ENCODE results near the gene RUNX1.

Gene RUNX1

GRCh38 chr21:35083246-35083645 lies 34.1 kb upstream of the RUNX1 start:
- no peak overlapping the region for H3K27ac ChIP-seq (ENCODE audit: poor library complexity, severe bottlenecking)
- H3K9me3 ChIP-seq (ENCODE audit: severe bottlenecking) = no peaks in the 10 kb centered on the region
- H3K36me3 ChIP-seq (ENCODE audit: low read depth) = no peaks in the 10 kb centered on the region
- DNase-seq (ENCODE audit: low spot score) (no peak), ATAC-seq (ENCODE audit: low read depth) (no peak)
- TF ChIP-seq CTCF (IDR thresholded peaks at IDR 0.05; ENCODE audit: poor library complexity, severe bottlenecking) = no peak
- H3K27me3 ChIP-seq (ENCODE audit: insufficient read depth, poor library complexity, severe bottlenecking) = no peaks in the 10 kb centered on the region
- H3K4me1 ChIP-seq (ENCODE audit: insufficient read depth, poor library complexity, severe bottlenecking) = peaks cover 27% of the 10 kb centered on the region
- no peak overlapping the region for H3K4me3 ChIP-seq (ENCODE audit: severe bottlenecking)

- H3K27me3 ChIP-seq (ENCODE audit: insufficient read depth, poor library complexity, severe bottlenecking) = no peaks in the 10 kb centered on the region
- H3K4me1 ChIP-seq (ENCODE audit: insufficient read depth, poor library complexity, severe bottlenecking) = peaks cover 27% of the 10 kb centered on the region
- H3K27ac ChIP-seq (ENCODE audit: poor library complexity, severe bottlenecking) = no peak overlapping the region
- no peak overlapping the region for H3K4me3 ChIP-seq (ENCODE audit: severe bottlenecking)
- DNase-seq (ENCODE audit: low spot score) (no peak), ATAC-seq (ENCODE audit: low read depth) (no peak)
- no peaks in the 10 kb centered on the region for H3K9me3 ChIP-seq (ENCODE audit: severe bottlenecking)
- TF ChIP-seq CTCF (IDR thresholded peaks at IDR 0.05; ENCODE audit: poor library complexity, severe bottlenecking) = no peak
- no peaks in the 10 kb centered on the region for H3K36me3 ChIP-seq (ENCODE audit: low read depth)
These were observed 32.8 kb upstream of the RUNX1 start for GRCh38 chr21:35081861-35082260.

GRCh38 chr21:35079181-35079580 lies 30.1 kb upstream of the RUNX1 start:
- no peak for ATAC-seq (ENCODE audit: low read depth)
- no peak overlapping the region for H3K27ac ChIP-seq (ENCODE audit: poor library complexity, severe bottlenecking)

GRCh38 chr21:35077975-35078374 lies 28.9 kb upstream of the RUNX1 start:
- Histone ChIP-seq H3K36me3 (ENCODE audit: low read depth) (no peaks in the 10 kb centered on the region), H3K27me3 (ENCODE audit: insufficient read depth, poor library complexity, severe bottlenecking) (no peaks in the 10 kb centered on the region), H3K4me1 (ENCODE audit: insufficient read depth, poor library complexity, severe bottlenecking) (peaks cover 10% of the 10 kb centered on the region), H3K9me3 (ENCODE audit: severe bottlenecking) (no peaks in the 10 kb centered on the region), H3K27ac (ENCODE audit: poor library complexity, severe bottlenecking) (no peak overlapping the region), H3K4me3 (ENCODE audit: severe bottlenecking) (no peak overlapping the region)
- TF ChIP-seq CTCF (IDR thresholded peaks at IDR 0.05; ENCODE audit: poor library complexity, severe bottlenecking) = no peak
- ATAC-seq (ENCODE audit: low read depth) = 0 out of 3 replicates have a peak, but pooled peaks have one; percentile 10
- no peak for DNase-seq (ENCODE audit: low spot score)

More at GRCh38 chr21:35079181-35079580, 30.1 kb upstream of the RUNX1 start:
- Histone ChIP-seq H3K36me3 (ENCODE audit: low read depth) (no peaks in the 10 kb centered on the region), H3K4me3 (ENCODE audit: severe bottlenecking) (no peak overlapping the region), H3K4me1 (ENCODE audit: insufficient read depth, poor library complexity, severe bottlenecking) (peaks cover 10% of the 10 kb centered on the region), H3K27me3 (ENCODE audit: insufficient read depth, poor library complexity, severe bottlenecking) (no peaks in the 10 kb centered on the region), H3K9me3 (ENCODE audit: severe bottlenecking) (no peaks in the 10 kb centered on the region)
- TF ChIP-seq CTCF (IDR thresholded peaks at IDR 0.05; ENCODE audit: poor library complexity, severe bottlenecking) = no peak
- no peak for DNase-seq (ENCODE audit: low spot score)

GRCh38 chr21:35077466-35077865 lies 28.4 kb upstream of the RUNX1 start:
- Histone ChIP-seq H3K4me3 (ENCODE audit: severe bottlenecking) (no peak overlapping the region), H3K4me1 (ENCODE audit: insufficient read depth, poor library complexity, severe bottlenecking) (peaks cover 10% of the 10 kb centered on the region), H3K36me3 (ENCODE audit: low read depth) (no peaks in the 10 kb centered on the region), H3K27me3 (ENCODE audit: insufficient read depth, poor library complexity, severe bottlenecking) (no peaks in the 10 kb centered on the region), H3K27ac (ENCODE audit: poor library complexity, severe bottlenecking) (no peak overlapping the region), H3K9me3 (ENCODE audit: severe bottlenecking) (no peaks in the 10 kb centered on the region)
- no peak for TF ChIP-seq CTCF (IDR thresholded peaks at IDR 0.05; ENCODE audit: poor library complexity, severe bottlenecking)
- ATAC-seq (ENCODE audit: low read depth) (no peak), DNase-seq (ENCODE audit: low spot score) (no peak)

All from RWPE2 (cell line).